PC-9 (cell line): ENCODE data around the gene PTPRM. TPM values are rescaled to one million over a fixed set of nuclear protein-coding genes. Genes with fewer than 3 reads are reported as not detected.

Source experiments
- BruUV-seq: library from RNA; stranded (reverse); fragments of 400-500 nt; replicated peaks from 2 replicates; lab custom pipeline; 2021; lab: Mats Ljungman, UMichigan
- CTCF ChIA-PET: fragments of 300-600 bp; sonication (Branson Sonifier 250); formaldehyde crosslinking; loops from one replicate; lab custom pipeline; 2022; ENCODE audit warnings: antibody characterized with exemption; lab: Charles Lee
- POLR2A ChIA-PET: fragments of 300-600 bp; sonication (Branson Sonifier 250); formaldehyde crosslinking; loops from one replicate; lab custom pipeline; 2022; ENCODE audit warnings: antibody characterized with exemption; ENCODE audit not compliant: unreplicated experiment; lab: Charles Lee
- DNase-seq, 2 experiments: peaks; one replicate each; pipeline versions ENCODE4 v3.0.0 to v3.0.0-alpha.2; 2015 to 2022; ENCODE audit warnings: mixed read lengths in 1 of 2
- H2AFZ ChIP-seq: fragments of 200-600 bp; sonication (generic); 2 replicates; pipeline ENCODE4 v1.8.1; 2017; ENCODE audit warnings: antibody characterized with exemption
- H3F3A ChIP-seq: fragments of 200-600 bp; sonication (generic); 2 replicates; pipeline ENCODE4 v1.8.1; 2017; ENCODE audit warnings: antibody characterized with exemption, mild to moderate bottlenecking, low read depth; ENCODE audit not compliant: insufficient read depth
- H3K27ac ChIP-seq: fragments of 200-600 bp; sonication (generic); 2 replicates; pipeline ENCODE4 v1.6.1; 2016; ENCODE audit warnings: mixed run types
- H3K27me3 ChIP-seq: fragments of 200-600 bp; sonication (generic); 2 replicates; pipeline ENCODE4 v1.6.1; 2016; ENCODE audit warnings: low read depth, mixed run types; ENCODE audit not compliant: insufficient read depth
- H3K36me3 ChIP-seq: fragments of 200-600 bp; sonication (generic); 2 replicates; pipeline ENCODE4 v1.6.1; 2016; ENCODE audit warnings: low read depth, mixed run types
- H3K4me1 ChIP-seq: fragments of 200-600 bp; sonication (generic); replicated peaks from 2 replicates; pipeline ENCODE4 v1.6.1; 2016; ENCODE audit warnings: mixed run types; ENCODE audit not compliant: insufficient read depth
- H3K4me2 ChIP-seq: fragments of 200-600 bp; sonication (generic); 2 replicates; pipeline ENCODE4 v1.6.1; 2017; ENCODE audit warnings: mixed run types
- H3K4me3 ChIP-seq: fragments of 200-600 bp; sonication (generic); 2 replicates; pipeline ENCODE4 v1.6.1; 2016; ENCODE audit warnings: mixed run types
- H3K79me2 ChIP-seq: fragments of 200-600 bp; sonication (generic); 2 replicates; pipeline ENCODE4 v1.6.1; 2017; ENCODE audit warnings: low read depth, mixed run types
- H3K9me2 ChIP-seq: fragments of 200-600 bp; sonication (generic); 2 replicates; pipeline ENCODE4 v1.8.1; 2017; ENCODE audit warnings: mild to moderate bottlenecking; ENCODE audit not compliant: insufficient read depth
- H3K9me3 ChIP-seq: fragments of 200-600 bp; sonication (generic); 2 replicates; pipeline ENCODE4 v1.8.1; 2016; ENCODE audit warnings: low read depth; ENCODE audit not compliant: insufficient read depth
- H4K20me1 ChIP-seq: fragments of 200-600 bp; sonication (generic); 2 replicates; pipeline ENCODE4 v1.8.1; 2017; ENCODE audit not compliant: insufficient read depth
- EZH2 ChIP-seq: fragments of 200-600 bp; sonication (generic); IDR thresholded peaks from 2 replicates; pipeline ENCODE4 v1.8.0; 2017; ENCODE audit warnings: antibody characterized with exemption, low read depth
- intact Hi-C: fragments of 100-400 bp; cut with micrococcal nuclease; formaldehyde crosslinking; loops from one replicate; pipeline ENCODE4 v1.10.0; 2022; ENCODE audit not compliant: unreplicated experiment
- total RNA-seq: library from RNA; stranded (reverse); gene quantifications from 2 replicates; pipeline ENCODE4 v1.2.3, GENCODE V29; 2021
- TF ChIP-seq, protein P1 (sequence below): fragments of 200-600 bp; sonication (generic); conservative IDR thresholded peaks from 2 replicates; pipeline ENCODE4 v1.6.1; 2017; ENCODE audit warnings: mixed run types, antibody characterized with exemption, mild to moderate bottlenecking, moderate library complexity

The PTPRM gene
- total RNA-seq, 1 experiment from 2014 or later = 32.5 TPM

DNA sequence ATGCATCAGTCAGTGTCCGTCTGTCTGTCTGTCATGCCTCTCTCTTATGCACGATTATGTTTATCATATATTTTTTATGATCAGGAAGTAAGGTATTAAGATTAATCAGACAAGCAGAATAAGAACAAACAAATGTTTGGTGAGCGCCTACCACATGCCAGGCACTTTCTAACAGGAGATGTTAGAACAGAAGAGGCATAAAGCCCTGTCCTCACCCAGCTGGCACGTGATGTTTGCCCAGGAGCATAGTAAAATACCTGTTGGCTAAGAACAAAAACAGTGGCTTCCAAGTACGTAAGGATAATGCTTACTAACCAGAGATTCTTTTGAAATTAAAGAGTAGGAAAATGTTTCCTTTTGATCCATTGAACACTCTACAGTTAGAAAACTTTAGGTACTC, 661.9 kb downstream of the PTPRM start:
- H3K36me3 ChIP-seq = no peaks in the 10 kb centered on the region
- H3K9me3 ChIP-seq = no peaks in the 10 kb centered on the region; the same call in 1 of the 2 replicates
- ChIA-PET CTCF (no interaction called here), POLR2A (no interaction called here)
- H3K27ac ChIP-seq = no peak overlapping the region
- no TSS peak for BruUV-seq
- H3K79me2 ChIP-seq = no peaks in the 10 kb centered on the region
- H4K20me1 ChIP-seq = no peaks in the 10 kb centered on the region
- no peaks in the 10 kb centered on the region for H3K27me3 ChIP-seq
- H3K4me2 ChIP-seq = no peak overlapping the region
- no peak overlapping the region for H3K4me3 ChIP-seq
- intact Hi-C loops = no loop called here
- no peaks in the 10 kb centered on the region; the same call in 1 of the 2 replicates for H3F3A ChIP-seq
- TF ChIP-seq EZH2 = no peak
- TF ChIP-seq, protein P1, sequence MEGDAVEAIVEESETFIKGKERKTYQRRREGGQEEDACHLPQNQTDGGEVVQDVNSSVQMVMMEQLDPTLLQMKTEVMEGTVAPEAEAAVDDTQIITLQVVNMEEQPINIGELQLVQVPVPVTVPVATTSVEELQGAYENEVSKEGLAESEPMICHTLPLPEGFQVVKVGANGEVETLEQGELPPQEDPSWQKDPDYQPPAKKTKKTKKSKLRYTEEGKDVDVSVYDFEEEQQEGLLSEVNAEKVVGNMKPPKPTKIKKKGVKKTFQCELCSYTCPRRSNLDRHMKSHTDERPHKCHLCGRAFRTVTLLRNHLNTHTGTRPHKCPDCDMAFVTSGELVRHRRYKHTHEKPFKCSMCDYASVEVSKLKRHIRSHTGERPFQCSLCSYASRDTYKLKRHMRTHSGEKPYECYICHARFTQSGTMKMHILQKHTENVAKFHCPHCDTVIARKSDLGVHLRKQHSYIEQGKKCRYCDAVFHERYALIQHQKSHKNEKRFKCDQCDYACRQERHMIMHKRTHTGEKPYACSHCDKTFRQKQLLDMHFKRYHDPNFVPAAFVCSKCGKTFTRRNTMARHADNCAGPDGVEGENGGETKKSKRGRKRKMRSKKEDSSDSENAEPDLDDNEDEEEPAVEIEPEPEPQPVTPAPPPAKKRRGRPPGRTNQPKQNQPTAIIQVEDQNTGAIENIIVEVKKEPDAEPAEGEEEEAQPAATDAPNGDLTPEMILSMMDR = no peak
- peaks cover 15% of the 10 kb centered on the region for H3K4me1 ChIP-seq
- H3K9me2 ChIP-seq = no peaks in the 10 kb centered on the region
- no peak overlapping the region for H2AFZ ChIP-seq
- no peak for DNase-seq

- ChIA-PET POLR2A (no interaction called here), CTCF (no interaction called here)
- peak in 1 of 2 experiments; percentile 57 for DNase-seq
- no peaks in the 10 kb centered on the region; the same call in 1 of the 2 replicates for H3K9me3 ChIP-seq
- intact Hi-C loops = loop anchor here (5.0 kb wide), 1 partner anchor 107 kb away; no protein-coding TSS in a partner anchor
- no peak overlapping the region for H3K27ac ChIP-seq
- H3K27me3 ChIP-seq = no peaks in the 10 kb centered on the region
- BruUV-seq = no TSS peak
- H2AFZ ChIP-seq = no peak overlapping the region
- H3K36me3 ChIP-seq = no peaks in the 10 kb centered on the region
- H3K4me2 ChIP-seq = peak overlapping the region; percentile 13; the same call in 1 of the 2 replicates
- no peak overlapping the region for H3K4me3 ChIP-seq
- H3K9me2 ChIP-seq = no peaks in the 10 kb centered on the region
- peaks cover 15% of the 10 kb centered on the region for H3K4me1 ChIP-seq
- H3K79me2 ChIP-seq = no peaks in the 10 kb centered on the region
- H3F3A ChIP-seq = no peaks in the 10 kb centered on the region; the same call in 1 of the 2 replicates
- no peak for TF ChIP-seq EZH2
- TF ChIP-seq, protein P1 = no peak
- H4K20me1 ChIP-seq = 0 out of 2 replicates have a peak, but pooled peaks cover 1% of the 10 kb centered on the region
Observed at GRCh38 chr18:8229787-8230186, 662.7 kb downstream of the PTPRM start.

DNA sequence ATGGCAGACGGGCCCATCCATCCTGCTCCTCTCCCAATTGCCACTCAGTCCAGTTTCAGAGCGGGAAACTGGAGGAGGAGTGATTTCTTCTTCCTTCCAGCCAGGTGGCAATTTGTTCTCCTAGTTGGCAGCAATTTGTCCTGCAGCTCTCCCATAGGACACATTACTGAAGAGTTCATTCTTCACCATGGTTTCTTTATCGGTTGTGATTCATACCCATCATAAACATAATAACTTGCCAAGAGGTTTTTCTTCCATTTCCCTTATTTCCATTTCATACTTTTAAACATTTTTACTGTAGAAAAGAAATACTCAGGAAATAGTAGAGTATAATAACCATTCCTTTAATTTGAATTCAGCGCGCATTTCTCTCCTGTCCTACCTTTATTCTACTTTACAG, 664.2 kb downstream of the PTPRM start:
- no peaks in the 10 kb centered on the region for H3K27me3 ChIP-seq
- intact Hi-C loops = loop anchor here (5.0 kb wide), 1 partner anchor 109 kb away; no protein-coding TSS in a partner anchor

More for the DNA sequence above, 664.2 kb downstream of the PTPRM start:
- no peak for DNase-seq
- 0 out of 2 replicates have a peak, but pooled peaks cover 4% of the 10 kb centered on the region for H4K20me1 ChIP-seq
- no peak overlapping the region for H3K4me3 ChIP-seq
- no TSS peak for BruUV-seq
- H2AFZ ChIP-seq = no peak overlapping the region
- no peaks in the 10 kb centered on the region for H3K79me2 ChIP-seq
- POLR2A ChIA-PET = no interaction called here
- no peak overlapping the region for H3K4me2 ChIP-seq
- H3K36me3 ChIP-seq = no peaks in the 10 kb centered on the region
- no peaks in the 10 kb centered on the region for H3K9me3 ChIP-seq
- H3K27ac ChIP-seq = no peak overlapping the region
- H3K9me2 ChIP-seq = peaks cover 5% of the 10 kb centered on the region; the same call in 1 of the 2 replicates
- TF ChIP-seq, protein P1 = no peak
- TF ChIP-seq EZH2 = no peak
- CTCF ChIA-PET = no interaction called here
- no peaks in the 10 kb centered on the region; the same call in 1 of the 2 replicates for H3F3A ChIP-seq
- peaks cover 15% of the 10 kb centered on the region for H3K4me1 ChIP-seq
